ENCODE results near the gene SULT1A1. TPM values are rescaled to one million over a fixed set of nuclear protein-coding genes. Genes with fewer than 3 reads are reported as not detected.
A peak's percentile ranks its signal among the peaks of the same experiment; 100 is the strongest.
"Not testable (repeated sequence)": the region's sequence is repeated elsewhere in the genome, so short reads cannot be mapped to it uniquely, and the experiment has no call there.

Gene SULT1A1
- total and polyA plus RNA-seq, 5 donors from 2014 or later: 6.4 to 19.2 (median 9.4) TPM

- H3K27me3 Mint-ChIP-seq; H3K9me3 ChIP-seq (ENCODE audit: control insufficient read depth in 2 of 2, low read length in 2 of 2); H3K36me3 Mint-ChIP-seq; ATAC-seq (ENCODE audit: low read depth in 2 of 2); H3K27ac Mint-ChIP-seq; H3K27ac ChIP-seq (ENCODE audit: insufficient read depth, low read length, poor library complexity, severe bottlenecking); H3K4me3 Mint-ChIP-seq; H3K4me1 Mint-ChIP-seq; H3K4me1 ChIP-seq (ENCODE audit: control insufficient read depth, insufficient read depth, low read length, poor library complexity, severe bottlenecking); H3K9me3 Mint-ChIP-seq; H3K27me3 ChIP-seq (ENCODE audit: control insufficient read depth, insufficient read depth, low read length); H3K36me3 ChIP-seq (ENCODE audit: control insufficient read depth, insufficient read depth, low read length); H3K4me3 ChIP-seq (ENCODE audit: low read depth, low read length); DNase-seq: not testable (repeated sequence)
These were observed 8.9 kb downstream of the SULT1A1 start for GRCh38 chr16:28600965-28601364.

DNA sequence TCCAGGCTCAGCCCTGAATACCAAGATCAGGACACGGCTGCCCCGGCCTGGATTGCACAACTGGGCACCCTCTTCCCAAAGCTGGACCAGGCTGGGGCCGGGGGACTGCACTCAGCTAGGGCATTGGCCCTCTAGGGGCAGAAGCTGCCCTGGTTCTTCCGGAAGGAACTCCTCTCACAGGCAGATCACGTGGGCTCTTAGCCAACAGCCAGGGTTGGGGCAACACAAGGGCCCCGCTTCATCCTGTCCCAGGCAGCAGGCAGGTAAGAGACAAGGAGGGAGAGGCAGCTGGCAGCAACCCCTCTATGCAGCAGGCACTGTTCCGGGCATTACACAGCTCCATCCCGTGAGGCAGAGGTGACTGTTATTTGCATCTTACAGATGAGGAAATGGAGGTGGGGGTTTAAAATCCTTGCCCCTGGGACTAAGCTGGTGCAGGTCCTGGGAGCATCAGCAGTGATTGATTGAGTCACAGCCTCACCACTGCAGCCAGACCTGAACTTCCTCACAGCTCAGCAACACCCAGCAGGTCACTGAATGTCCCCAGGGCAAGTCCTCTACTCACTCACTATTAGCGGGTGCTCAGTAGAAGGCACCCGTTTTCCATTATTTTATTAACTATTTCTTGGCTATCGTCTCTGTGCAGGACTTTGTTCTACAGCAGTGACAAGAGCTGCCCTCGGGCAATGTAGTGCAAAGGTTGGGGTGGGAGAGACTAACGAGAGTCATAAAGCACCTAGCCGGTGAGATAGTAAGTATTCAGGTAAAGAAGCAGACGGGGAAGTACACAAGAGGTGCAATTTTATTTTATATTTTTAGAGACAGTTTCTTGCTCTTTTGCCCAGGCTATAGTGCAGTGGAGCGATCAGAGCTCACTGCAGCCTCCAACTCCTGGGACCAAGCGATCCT lies 10.2 kb downstream of the SULT1A1 start:
- not testable (repeated sequence) for H3K4me3 ChIP-seq (ENCODE audit: low read depth, low read length)

GRCh38 chr16:28597692-28598261 lies 12.1 kb downstream of the SULT1A1 start:
- Histone ChIP-seq H3K4me3 (ENCODE audit: low read depth, low read length) (no peak overlapping the region), H3K27ac (ENCODE audit: insufficient read depth, low read length, poor library complexity, severe bottlenecking) (no peak overlapping the region), H3K36me3 (ENCODE audit: control insufficient read depth, insufficient read depth, low read length) (no peaks in the 10 kb centered on the region), H3K4me1 (ENCODE audit: control insufficient read depth, insufficient read depth, low read length, poor library complexity, severe bottlenecking) (no peaks in the 10 kb centered on the region), H3K27me3 (ENCODE audit: control insufficient read depth, insufficient read depth, low read length) (no peaks in the 10 kb centered on the region), H3K9me3 (ENCODE audit: control insufficient read depth in 2 of 2, low read length in 2 of 2) (no peaks in the 10 kb centered on the region)
- Mint-ChIP-seq H3K4me1 (peaks cover 0 to 5% (median 2%) of the 10 kb centered on the region in 4 donors), H3K9me3 (no peaks in the 10 kb centered on the region), H3K4me3 (no peak overlapping the region), H3K27ac (peak overlapping the region in 2 of 3 donors; percentile 52 to 67), H3K27me3 (no peaks in the 10 kb centered on the region), H3K36me3 (no peaks in the 10 kb centered on the region)
- ATAC-seq (ENCODE audit: low read depth in 2 of 2): no peak
- DNase-seq: peak in 1 of 3 donors; percentile 10

More for the DNA sequence above, 10.2 kb downstream of the SULT1A1 start:
- not testable (repeated sequence) for DNase-seq; H3K36me3 Mint-ChIP-seq; H3K27ac ChIP-seq (ENCODE audit: insufficient read depth, low read length, poor library complexity, severe bottlenecking); H3K9me3 ChIP-seq (ENCODE audit: control insufficient read depth in 2 of 2, low read length in 2 of 2); H3K9me3 Mint-ChIP-seq; H3K27ac Mint-ChIP-seq; H3K27me3 ChIP-seq (ENCODE audit: control insufficient read depth, insufficient read depth, low read length); H3K36me3 ChIP-seq (ENCODE audit: control insufficient read depth, insufficient read depth, low read length); H3K4me1 Mint-ChIP-seq; H3K27me3 Mint-ChIP-seq; H3K4me1 ChIP-seq (ENCODE audit: control insufficient read depth, insufficient read depth, low read length, poor library complexity, severe bottlenecking); H3K4me3 Mint-ChIP-seq
- peak; percentile 96 to 97 for ATAC-seq (ENCODE audit: low read depth in 2 of 2)

DNA sequence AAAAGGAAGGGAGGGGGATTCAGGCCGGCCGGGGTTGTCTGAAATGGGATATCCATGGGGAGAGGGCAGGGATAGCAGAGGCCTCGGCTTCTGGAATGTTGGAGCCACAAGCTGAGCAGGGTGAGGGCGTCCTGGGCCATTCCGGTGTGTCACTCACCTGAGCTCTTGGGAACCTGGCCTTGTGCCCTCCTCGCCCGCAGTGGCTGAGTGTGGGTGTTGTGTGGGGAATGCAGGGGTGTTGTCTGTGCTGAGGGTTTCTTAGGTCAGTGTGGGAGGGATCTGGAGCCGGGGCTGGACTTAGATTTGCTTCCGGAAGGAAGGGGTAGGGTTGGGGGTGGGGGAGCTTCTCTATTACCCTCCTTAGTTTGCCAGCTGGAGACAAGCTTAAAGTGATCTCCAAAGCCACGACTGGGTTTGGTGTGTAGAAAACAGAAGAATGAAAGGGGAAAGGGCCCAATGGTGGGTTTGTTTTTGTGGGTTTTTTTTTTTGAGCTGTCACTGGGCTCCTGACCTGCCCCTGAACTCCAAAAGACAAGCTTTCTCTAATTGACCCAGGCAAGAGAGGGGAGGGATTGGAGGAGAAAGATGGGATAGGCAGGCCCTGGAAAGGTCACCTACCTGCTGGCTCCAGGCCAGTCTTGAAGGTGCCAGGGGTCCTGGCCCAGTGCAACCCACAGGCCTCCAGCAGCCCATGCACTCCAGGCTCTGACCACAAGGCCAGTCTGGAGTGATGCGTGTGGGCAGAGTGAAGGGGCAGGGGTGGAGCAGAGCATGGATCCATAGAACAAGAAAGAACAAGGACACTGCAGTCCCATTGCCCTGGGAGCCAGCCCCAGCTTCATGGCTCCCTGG lies 12.8 kb downstream of the SULT1A1 start, which contains the start of gene SULT1A2:
TSS of gene SULT1A2 (minus strand) at position 211 of the 852 bp plus-strand sequence. CDS start 1,120 bp downstream, outside the sequence.
- Mint-ChIP-seq H3K4me1 (peaks cover 0 to 5% (median 2%) of the 10 kb centered on the region in 4 donors), H3K4me3 (no peak within 1 kb of the TSS), H3K36me3 (peaks cover 3% of the 10 kb centered on the region), H3K27ac (peak within 1 kb of the TSS in 2 of 3 donors; percentile 67 to 69), H3K27me3 (no peaks in the 10 kb centered on the region), H3K9me3 (no peaks in the 10 kb centered on the region)
- no peaks in the 10 kb centered on the region for H3K27me3 ChIP-seq (ENCODE audit: control insufficient read depth, insufficient read depth, low read length)
- H3K27ac ChIP-seq (ENCODE audit: insufficient read depth, low read length, poor library complexity, severe bottlenecking): no peak within 1 kb of the TSS
- peaks cover 5% of the 10 kb centered on the region for H3K36me3 ChIP-seq (ENCODE audit: control insufficient read depth, insufficient read depth, low read length)
- H3K4me1 ChIP-seq (ENCODE audit: control insufficient read depth, insufficient read depth, low read length, poor library complexity, severe bottlenecking): no peaks in the 10 kb centered on the region
- no peak within 1 kb of the TSS for H3K4me3 ChIP-seq (ENCODE audit: low read depth, low read length)
- DNase-seq: no peak
- no peak for ATAC-seq (ENCODE audit: low read depth in 2 of 2)
- no peaks in the 10 kb centered on the region for H3K9me3 ChIP-seq (ENCODE audit: control insufficient read depth in 2 of 2, low read length in 2 of 2)

DNA sequence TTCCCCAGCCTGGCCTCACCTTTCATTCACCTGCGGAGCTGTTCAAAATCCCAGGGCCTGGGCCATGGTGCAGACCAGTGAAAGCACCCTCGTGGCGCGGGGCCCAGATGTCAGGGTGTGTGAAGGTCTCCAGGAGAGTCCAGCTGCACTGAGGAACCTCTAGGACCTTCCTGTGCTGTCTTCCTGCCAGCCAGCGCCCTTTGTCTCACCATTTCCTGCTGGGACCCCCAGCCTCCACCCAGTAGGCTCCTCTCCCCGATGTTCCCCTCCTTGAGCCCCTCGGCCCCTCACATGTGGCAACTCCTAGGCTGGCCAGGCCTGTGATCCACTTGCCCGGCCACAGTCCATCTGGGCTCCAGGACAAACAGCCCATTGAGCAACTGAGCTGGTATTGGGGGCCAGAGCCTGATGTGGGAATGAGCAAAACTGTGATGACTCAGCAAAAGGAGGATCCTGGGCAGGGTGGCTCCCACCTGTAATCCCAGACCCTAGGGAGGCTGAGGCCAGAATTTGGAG lies 13.7 kb downstream of the SULT1A1 start:
- Mint-ChIP-seq H3K4me1 (peaks cover 0 to 5% (median 2%) of the 10 kb centered on the region in 4 donors), H3K9me3 (no peaks in the 10 kb centered on the region), H3K27ac (no peak overlapping the region), H3K27me3 (no peaks in the 10 kb centered on the region), H3K4me3 (no peak overlapping the region), H3K36me3 (peaks cover 9% of the 10 kb centered on the region)
- DNase-seq (no peak), ATAC-seq (ENCODE audit: low read depth in 2 of 2) (no peak)
- Histone ChIP-seq H3K36me3 (ENCODE audit: control insufficient read depth, insufficient read depth, low read length) (peaks cover 10% of the 10 kb centered on the region), H3K9me3 (ENCODE audit: control insufficient read depth in 2 of 2, low read length in 2 of 2) (no peaks in the 10 kb centered on the region), H3K4me3 (ENCODE audit: low read depth, low read length) (no peak overlapping the region), H3K27ac (ENCODE audit: insufficient read depth, low read length, poor library complexity, severe bottlenecking) (no peak overlapping the region), H3K4me1 (ENCODE audit: control insufficient read depth, insufficient read depth, low read length, poor library complexity, severe bottlenecking) (no peaks in the 10 kb centered on the region), H3K27me3 (ENCODE audit: control insufficient read depth, insufficient read depth, low read length) (no peaks in the 10 kb centered on the region)

- not testable (repeated sequence) for H3K27me3 Mint-ChIP-seq; H3K4me1 ChIP-seq (ENCODE audit: control insufficient read depth, insufficient read depth, low read length, poor library complexity, severe bottlenecking); H3K27ac Mint-ChIP-seq; H3K4me3 ChIP-seq (ENCODE audit: low read depth, low read length); H3K27ac ChIP-seq (ENCODE audit: insufficient read depth, low read length, poor library complexity, severe bottlenecking); DNase-seq; H3K4me1 Mint-ChIP-seq; H3K27me3 ChIP-seq (ENCODE audit: control insufficient read depth, insufficient read depth, low read length); H3K9me3 Mint-ChIP-seq; ATAC-seq (ENCODE audit: low read depth in 2 of 2); H3K9me3 ChIP-seq (ENCODE audit: control insufficient read depth in 2 of 2, low read length in 2 of 2); H3K4me3 Mint-ChIP-seq
- H3K36me3 Mint-ChIP-seq: peaks cover 16% of the 10 kb centered on the region
- H3K36me3 ChIP-seq (ENCODE audit: control insufficient read depth, insufficient read depth, low read length): peaks cover 16% of the 10 kb centered on the region
These were observed 14.4 kb downstream of the SULT1A1 start for GRCh38 chr16:28595451-28595850.

DNA sequence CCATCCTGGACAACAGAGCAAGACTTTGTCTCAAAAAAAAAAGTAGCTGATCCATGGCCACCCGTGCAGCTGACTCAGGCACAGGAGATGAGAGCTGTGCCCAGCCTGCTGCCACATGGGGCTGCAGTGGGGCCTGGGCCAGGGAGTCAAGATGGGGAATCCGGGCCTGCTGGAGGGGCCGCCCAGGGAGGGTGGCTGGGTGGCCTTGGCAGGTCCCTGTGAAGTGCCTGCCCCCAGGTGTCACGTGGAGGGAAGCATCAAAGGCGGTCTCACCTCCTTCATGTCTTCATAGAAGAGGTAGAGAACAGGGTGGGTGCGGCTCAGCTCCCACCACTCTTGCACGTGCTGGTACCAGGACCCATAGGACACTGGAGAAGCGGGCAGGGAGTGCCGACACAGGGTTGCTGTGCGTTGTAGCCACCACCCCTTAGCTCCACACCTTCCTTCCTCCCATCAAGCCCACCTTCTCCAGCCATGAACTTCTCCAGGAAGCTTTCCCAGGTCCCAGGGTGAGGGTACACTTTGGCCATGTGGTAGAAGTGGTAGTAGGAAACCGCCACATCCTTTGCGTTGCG lies 16.8 kb downstream of the SULT1A1 start:
- Histone ChIP-seq H3K27me3 (ENCODE audit: control insufficient read depth, insufficient read depth, low read length) (no peaks in the 10 kb centered on the region), H3K9me3 (ENCODE audit: control insufficient read depth in 2 of 2, low read length in 2 of 2) (no peaks in the 10 kb centered on the region), H3K27ac (ENCODE audit: insufficient read depth, low read length, poor library complexity, severe bottlenecking) (no peak overlapping the region), H3K4me3 (ENCODE audit: low read depth, low read length) (no peak overlapping the region), H3K4me1 (ENCODE audit: control insufficient read depth, insufficient read depth, low read length, poor library complexity, severe bottlenecking) (no peaks in the 10 kb centered on the region), H3K36me3 (ENCODE audit: control insufficient read depth, insufficient read depth, low read length) (peaks cover 36% of the 10 kb centered on the region)
- H3K36me3 Mint-ChIP-seq: peaks cover 24% of the 10 kb centered on the region
- H3K4me3 Mint-ChIP-seq: no peak overlapping the region
- peak overlapping the region; percentile 49 to 89 (median 86) for H3K27ac Mint-ChIP-seq
- ATAC-seq (ENCODE audit: low read depth in 2 of 2) (no peak), DNase-seq (no peak)
- H3K9me3 Mint-ChIP-seq: no peaks in the 10 kb centered on the region
- peaks cover 0 to 5% (median 2%) of the 10 kb centered on the region in 4 donors for H3K4me1 Mint-ChIP-seq
- no peaks in the 10 kb centered on the region for H3K27me3 Mint-ChIP-seq
